ENCODE measurements around the gene SH3RF3. TPM values are rescaled to one million over a fixed set of nuclear protein-coding genes. Genes with fewer than 3 reads are reported as not detected.

Gene SH3RF3
- total RNA-seq, 1 experiment from 2014 or later, result not detected

DNA sequence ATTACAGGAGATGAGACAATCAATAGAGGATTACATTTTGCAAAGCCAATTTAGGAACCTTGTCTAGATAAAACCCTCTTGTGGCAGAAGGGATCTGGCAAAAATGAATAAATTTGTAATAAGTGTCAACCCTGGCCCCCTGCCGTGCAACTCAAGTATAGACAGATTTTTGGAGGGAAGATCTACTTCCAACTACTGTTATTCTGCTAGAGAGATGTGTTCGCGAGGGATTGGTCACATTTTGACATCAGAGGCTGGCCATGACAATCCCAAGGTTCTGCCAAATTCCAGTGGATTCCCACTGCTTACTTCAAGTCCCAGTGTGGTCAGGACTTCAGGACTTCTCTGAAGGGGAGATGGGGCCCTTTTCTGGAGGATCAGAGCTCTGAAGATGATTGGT is 192.6 kb downstream of the SH3RF3 start:
- Histone ChIP-seq H3K36me3 (ENCODE audit: control insufficient read depth in 1 of 2, insufficient read depth in 2 of 2, low read length in 2 of 2) (no peaks in the 10 kb centered on the region), H3K9ac (ENCODE audit: low read length) (no peak overlapping the region), H3K27ac (ENCODE audit: low read depth, low read length) (no peak overlapping the region), H3K9me3 (ENCODE audit: control insufficient read depth in 1 of 2, insufficient read depth in 1 of 2, low read depth in 1 of 2, low read length in 2 of 2) (no peaks in the 10 kb centered on the region), H4K20me1 (ENCODE audit: insufficient read depth) (no peaks in the 10 kb centered on the region), H3K9me2 (ENCODE audit: insufficient read depth) (no peaks in the 10 kb centered on the region), H2AFZ (ENCODE audit: low read depth, low read length, poor library complexity, severe bottlenecking) (no peak overlapping the region), H3K4me1 (ENCODE audit: control insufficient read depth in 1 of 2, insufficient read depth in 2 of 2, low read length in 2 of 2) (no peaks in the 10 kb centered on the region), H3K79me2 (ENCODE audit: insufficient read depth, low read length) (no peaks in the 10 kb centered on the region), H3K27me3 (ENCODE audit: insufficient read depth, low read length) (peaks cover 13% of the 10 kb centered on the region; the same call in 1 of the 2 replicates), H3K4me2 (ENCODE audit: low read length) (no peak overlapping the region), H3K4me3 (replicated peaks in 1 of 2; ENCODE audit: low read depth in 1 of 2, low read length in 2 of 2) (no peak overlapping the region)
- ATAC-seq (no peak), DNase-seq (ENCODE audit: low read depth, low spot score) (no peak)
- POLR2A ChIA-PET, result interaction anchor here (1.7 kb wide), 1 partner anchor 11 kb away, joined by 4 read pairs; no protein-coding TSS in a partner anchor
- CTCF ChIA-PET, result no interaction called here
- intact Hi-C loops (cut with micrococcal nuclease), result no loop called here
- RAD21 ChIA-PET (ENCODE audit: low non-redundant PET in 1 of 2, low total read pairs in 2 of 2, uncharacterized antibody in 2 of 2, unreplicated experiment in 2 of 2), result no interaction called here
- no peak for TF ChIP-seq FOSL1 (IDR thresholded peaks at IDR 0.05; ENCODE audit: low read depth)
- TF ChIP-seq, protein P1, sequence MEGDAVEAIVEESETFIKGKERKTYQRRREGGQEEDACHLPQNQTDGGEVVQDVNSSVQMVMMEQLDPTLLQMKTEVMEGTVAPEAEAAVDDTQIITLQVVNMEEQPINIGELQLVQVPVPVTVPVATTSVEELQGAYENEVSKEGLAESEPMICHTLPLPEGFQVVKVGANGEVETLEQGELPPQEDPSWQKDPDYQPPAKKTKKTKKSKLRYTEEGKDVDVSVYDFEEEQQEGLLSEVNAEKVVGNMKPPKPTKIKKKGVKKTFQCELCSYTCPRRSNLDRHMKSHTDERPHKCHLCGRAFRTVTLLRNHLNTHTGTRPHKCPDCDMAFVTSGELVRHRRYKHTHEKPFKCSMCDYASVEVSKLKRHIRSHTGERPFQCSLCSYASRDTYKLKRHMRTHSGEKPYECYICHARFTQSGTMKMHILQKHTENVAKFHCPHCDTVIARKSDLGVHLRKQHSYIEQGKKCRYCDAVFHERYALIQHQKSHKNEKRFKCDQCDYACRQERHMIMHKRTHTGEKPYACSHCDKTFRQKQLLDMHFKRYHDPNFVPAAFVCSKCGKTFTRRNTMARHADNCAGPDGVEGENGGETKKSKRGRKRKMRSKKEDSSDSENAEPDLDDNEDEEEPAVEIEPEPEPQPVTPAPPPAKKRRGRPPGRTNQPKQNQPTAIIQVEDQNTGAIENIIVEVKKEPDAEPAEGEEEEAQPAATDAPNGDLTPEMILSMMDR (IDR thresholded peaks at IDR 0.05 in 2 of 3, conservative IDR thresholded peaks at IDR 0.05 in 1 of 3; ENCODE audit: borderline replicate concordance in 1 of 3, insufficient read depth in 1 of 3, low read depth in 2 of 3, low read length in 2 of 3), result no peak
- TF ChIP-seq, protein P2, sequence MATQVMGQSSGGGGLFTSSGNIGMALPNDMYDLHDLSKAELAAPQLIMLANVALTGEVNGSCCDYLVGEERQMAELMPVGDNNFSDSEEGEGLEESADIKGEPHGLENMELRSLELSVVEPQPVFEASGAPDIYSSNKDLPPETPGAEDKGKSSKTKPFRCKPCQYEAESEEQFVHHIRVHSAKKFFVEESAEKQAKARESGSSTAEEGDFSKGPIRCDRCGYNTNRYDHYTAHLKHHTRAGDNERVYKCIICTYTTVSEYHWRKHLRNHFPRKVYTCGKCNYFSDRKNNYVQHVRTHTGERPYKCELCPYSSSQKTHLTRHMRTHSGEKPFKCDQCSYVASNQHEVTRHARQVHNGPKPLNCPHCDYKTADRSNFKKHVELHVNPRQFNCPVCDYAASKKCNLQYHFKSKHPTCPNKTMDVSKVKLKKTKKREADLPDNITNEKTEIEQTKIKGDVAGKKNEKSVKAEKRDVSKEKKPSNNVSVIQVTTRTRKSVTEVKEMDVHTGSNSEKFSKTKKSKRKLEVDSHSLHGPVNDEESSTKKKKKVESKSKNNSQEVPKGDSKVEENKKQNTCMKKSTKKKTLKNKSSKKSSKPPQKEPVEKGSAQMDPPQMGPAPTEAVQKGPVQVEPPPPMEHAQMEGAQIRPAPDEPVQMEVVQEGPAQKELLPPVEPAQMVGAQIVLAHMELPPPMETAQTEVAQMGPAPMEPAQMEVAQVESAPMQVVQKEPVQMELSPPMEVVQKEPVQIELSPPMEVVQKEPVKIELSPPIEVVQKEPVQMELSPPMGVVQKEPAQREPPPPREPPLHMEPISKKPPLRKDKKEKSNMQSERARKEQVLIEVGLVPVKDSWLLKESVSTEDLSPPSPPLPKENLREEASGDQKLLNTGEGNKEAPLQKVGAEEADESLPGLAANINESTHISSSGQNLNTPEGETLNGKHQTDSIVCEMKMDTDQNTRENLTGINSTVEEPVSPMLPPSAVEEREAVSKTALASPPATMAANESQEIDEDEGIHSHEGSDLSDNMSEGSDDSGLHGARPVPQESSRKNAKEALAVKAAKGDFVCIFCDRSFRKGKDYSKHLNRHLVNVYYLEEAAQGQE (IDR thresholded peaks at IDR 0.05; ENCODE audit: low read depth), result no peak
- no peak for TF ChIP-seq CBX3 (IDR thresholded peaks at IDR 0.05; ENCODE audit: low read depth)
- TF ChIP-seq ELF1 (IDR thresholded peaks at IDR 0.05; ENCODE audit: borderline replicate concordance, low read depth), result no peak
- TF ChIP-seq, protein P3, sequence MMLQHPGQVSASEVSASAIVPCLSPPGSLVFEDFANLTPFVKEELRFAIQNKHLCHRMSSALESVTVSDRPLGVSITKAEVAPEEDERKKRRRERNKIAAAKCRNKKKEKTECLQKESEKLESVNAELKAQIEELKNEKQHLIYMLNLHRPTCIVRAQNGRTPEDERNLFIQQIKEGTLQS (IDR thresholded peaks at IDR 0.05), result no peak
- no peak for TF ChIP-seq ZNF274 (IDR thresholded peaks at IDR 0.05; ENCODE audit: low read depth, low read length)
- TF ChIP-seq POLR2A (IDR thresholded peaks at IDR 0.05; ENCODE audit: borderline replicate concordance, extremely low read depth, insufficient read depth, insufficient read length), result no peak
- no peak for TF ChIP-seq YY1 (IDR thresholded peaks at IDR 0.05; ENCODE audit: extremely low read depth, insufficient replicate concordance, low read depth, low read length)
- no peak for TF ChIP-seq SIN3A (IDR thresholded peaks at IDR 0.05; ENCODE audit: low read depth)
- no peak for TF ChIP-seq ZFX (IDR thresholded peaks at IDR 0.05)
- no peak for TF ChIP-seq SRF (IDR thresholded peaks at IDR 0.05; ENCODE audit: low read depth)
- no peak for TF ChIP-seq EZH2phosphoT487 (IDR thresholded peaks at IDR 0.05; ENCODE audit: borderline replicate concordance)
- TF ChIP-seq TCF7L2 (IDR thresholded peaks at IDR 0.05; ENCODE audit: borderline replicate concordance, extremely low read depth, insufficient read depth, insufficient read length), result no peak
- no peak for TF ChIP-seq JUND (IDR thresholded peaks at IDR 0.05)
- TF ChIP-seq, protein P4, sequence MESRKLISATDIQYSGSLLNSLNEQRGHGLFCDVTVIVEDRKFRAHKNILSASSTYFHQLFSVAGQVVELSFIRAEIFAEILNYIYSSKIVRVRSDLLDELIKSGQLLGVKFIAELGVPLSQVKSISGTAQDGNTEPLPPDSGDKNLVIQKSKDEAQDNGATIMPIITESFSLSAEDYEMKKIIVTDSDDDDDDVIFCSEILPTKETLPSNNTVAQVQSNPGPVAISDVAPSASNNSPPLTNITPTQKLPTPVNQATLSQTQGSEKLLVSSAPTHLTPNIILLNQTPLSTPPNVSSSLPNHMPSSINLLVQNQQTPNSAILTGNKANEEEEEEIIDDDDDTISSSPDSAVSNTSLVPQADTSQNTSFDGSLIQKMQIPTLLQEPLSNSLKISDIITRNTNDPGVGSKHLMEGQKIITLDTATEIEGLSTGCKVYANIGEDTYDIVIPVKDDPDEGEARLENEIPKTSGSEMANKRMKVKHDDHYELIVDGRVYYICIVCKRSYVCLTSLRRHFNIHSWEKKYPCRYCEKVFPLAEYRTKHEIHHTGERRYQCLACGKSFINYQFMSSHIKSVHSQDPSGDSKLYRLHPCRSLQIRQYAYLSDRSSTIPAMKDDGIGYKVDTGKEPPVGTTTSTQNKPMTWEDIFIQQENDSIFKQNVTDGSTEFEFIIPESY (IDR thresholded peaks at IDR 0.05; ENCODE audit: extremely low read depth, insufficient replicate concordance, low read length), result no peak
- no peak for TF ChIP-seq POLR2AphosphoS5 (IDR thresholded peaks at IDR 0.05; ENCODE audit: low read depth, low read length)
- no peak for TF ChIP-seq EZH2 (IDR thresholded peaks at IDR 0.05)
- TF ChIP-seq RAD21 (IDR thresholded peaks at IDR 0.05; ENCODE audit: low read depth), result no peak
- TF ChIP-seq, protein P5, sequence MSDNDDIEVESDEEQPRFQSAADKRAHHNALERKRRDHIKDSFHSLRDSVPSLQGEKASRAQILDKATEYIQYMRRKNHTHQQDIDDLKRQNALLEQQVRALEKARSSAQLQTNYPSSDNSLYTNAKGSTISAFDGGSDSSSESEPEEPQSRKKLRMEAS (IDR thresholded peaks at IDR 0.05), result no peak
- BruUV-seq (replicated peaks), result no TSS peak

Data from HCT116 (cell line).